D341Med (cell line): ENCODE measurements around the gene MYH10.
"Not testable (repeated sequence)": the region's sequence is repeated elsewhere in the genome, so short reads cannot be mapped to it uniquely, and the experiment has no call there.

Source experiments
- DNase-seq: peaks from one replicate; pipeline ENCODE4 v3.0.0; 2012; ENCODE audit warnings: low spot score

Gene MYH10

DNA sequence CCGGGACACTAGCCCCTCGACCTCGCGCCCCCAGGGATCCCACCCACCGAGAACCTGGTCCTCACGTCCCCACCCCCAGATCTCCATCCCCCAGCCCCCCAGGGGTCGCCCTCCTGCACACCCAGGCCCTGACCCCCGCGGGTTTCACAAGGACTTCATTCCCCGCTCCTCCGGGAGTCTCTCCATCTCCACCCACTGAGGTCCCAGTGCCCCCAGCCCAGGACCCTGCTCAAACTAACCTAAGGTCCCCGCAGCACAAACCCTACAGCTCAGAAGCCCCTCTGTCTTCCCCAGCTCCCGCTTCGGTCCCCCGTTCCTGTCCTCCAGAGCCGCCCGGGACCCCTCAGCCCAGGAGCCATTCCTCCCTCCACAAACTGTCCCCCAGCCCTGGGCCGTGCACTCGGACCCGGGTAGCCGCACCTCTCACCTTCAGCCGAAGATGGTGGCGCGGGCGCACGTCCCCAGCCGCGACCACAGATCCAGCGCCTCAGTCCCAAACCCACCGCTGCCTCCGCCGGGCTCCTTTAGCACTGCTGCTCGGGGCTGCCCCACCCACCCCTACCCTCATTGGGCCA is at the start of gene MYH10:
MYH10 (minus strand) TSS at position 499 of the 575 bp plus-strand sequence. CDS start 7,479 bp downstream, outside the sequence.
- DNase-seq, result no peak

- no peak for DNase-seq
Observed at GRCh38 chr17:8679126-8679525, 48.6 kb upstream of the MYH10 start.

DNA sequence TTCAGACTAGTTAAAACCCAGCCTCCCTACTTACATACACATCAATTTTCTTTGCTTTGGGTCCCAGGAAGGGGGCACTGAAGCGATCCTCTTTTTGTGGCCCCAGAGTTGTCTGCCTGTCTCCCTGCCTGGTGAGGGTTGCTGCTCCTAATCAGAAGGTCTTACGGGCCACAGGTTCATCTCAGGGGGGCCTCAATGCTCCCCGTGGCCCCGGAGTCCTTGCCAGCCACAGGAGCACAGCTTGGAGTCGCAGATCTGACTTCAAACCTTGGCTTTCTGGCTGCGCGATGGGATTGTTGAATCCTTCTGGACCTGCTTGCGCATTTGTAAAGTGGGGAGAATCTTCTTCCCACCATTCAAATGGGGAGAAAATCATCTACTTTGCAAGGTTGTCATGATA is 44.8 kb upstream of the MYH10 start:
- no peak for DNase-seq

- no peak for DNase-seq
Observed at GRCh38 chr17:8674344-8675305, 44.1 kb upstream of the MYH10 start.

DNA sequence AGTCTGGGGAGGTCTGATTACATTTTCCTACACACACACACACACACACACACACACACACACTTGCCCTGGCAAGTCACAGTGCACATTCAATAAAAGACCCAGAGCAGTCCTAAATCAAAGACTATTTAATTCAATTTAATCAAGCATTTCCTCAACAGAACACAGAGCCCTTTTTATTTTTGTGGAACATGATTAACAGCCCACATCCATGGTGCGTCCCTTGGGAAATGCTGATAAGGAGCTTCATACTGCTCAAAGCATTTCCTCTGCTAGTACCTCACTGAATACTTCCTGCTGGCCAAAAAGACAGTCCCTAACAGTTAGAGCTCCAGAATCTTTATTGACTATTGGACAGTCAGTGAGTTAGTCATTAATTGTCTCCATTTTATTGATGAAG is 43.1 kb upstream of the MYH10 start:
- DNase-seq, result no peak

- DNase-seq, result no peak
Observed at GRCh38 chr17:8672326-8672725, 41.8 kb upstream of the MYH10 start.

GRCh38 chr17:8670421-8670820 is 39.9 kb upstream of the MYH10 start:
- DNase-seq, result no peak

DNA sequence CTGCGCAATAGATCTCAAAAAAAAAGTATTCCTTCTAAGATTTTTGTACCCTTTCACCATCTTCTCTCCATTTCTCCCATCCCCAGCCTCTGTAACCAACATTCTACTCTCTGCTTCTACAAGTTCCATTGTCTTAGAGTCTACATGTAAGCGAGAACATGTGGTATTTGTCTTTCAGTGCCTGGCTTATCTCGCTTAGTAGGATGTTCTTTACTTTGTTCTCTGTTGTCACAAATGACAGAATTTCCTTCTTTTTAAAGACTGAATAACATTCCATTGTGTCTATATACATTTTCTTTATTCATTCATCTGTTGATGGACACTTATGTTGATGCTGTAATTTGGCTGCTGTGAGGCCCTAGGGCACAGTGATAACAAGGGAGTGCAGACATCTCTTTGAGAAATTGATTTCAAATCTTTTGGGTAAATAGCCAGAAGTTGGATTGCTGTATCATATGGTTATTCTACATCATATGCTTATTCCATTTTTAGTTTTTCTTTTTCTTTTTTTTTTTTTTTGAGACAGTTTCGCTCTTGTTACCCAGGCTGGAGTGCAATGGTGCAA is 37.7 kb upstream of the MYH10 start:
- no peak for DNase-seq

- DNase-seq, result no peak
Observed at GRCh38 chr17:8667421-8667820, 36.9 kb upstream of the MYH10 start.

- no peak for DNase-seq
Observed at GRCh38 chr17:8665684-8666083, 35.2 kb upstream of the MYH10 start.

GRCh38 chr17:8664456-8665126 is 34.1 kb upstream of the MYH10 start:
- no peak for DNase-seq

GRCh38 chr17:8662973-8663372 is 32.4 kb upstream of the MYH10 start:
- DNase-seq, result no peak

GRCh38 chr17:8662076-8662831 is 31.7 kb upstream of the MYH10 start:
- DNase-seq, result no peak

DNA sequence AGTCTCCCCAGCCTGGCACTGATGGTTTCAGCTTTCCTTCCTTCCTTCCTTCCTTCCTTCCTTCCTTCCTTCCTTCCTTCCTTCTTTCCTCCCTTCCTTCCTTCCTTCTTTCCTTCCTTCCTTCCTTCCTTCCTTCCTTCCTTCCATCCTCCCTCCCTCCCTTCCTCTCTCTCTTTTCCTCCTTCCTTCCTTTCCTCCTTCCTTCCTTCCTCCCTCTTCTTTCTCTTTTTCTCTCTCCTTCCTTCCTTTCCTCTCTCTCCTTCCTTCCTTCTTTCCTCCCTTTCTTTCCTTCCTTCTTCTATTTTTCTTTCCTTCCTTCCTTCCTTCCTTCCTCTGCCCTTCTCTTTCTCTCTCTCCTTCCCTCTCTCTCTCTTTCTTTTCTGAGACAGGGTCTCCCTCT is 30.2 kb upstream of the MYH10 start:
- not testable (repeated sequence) for DNase-seq

DNA sequence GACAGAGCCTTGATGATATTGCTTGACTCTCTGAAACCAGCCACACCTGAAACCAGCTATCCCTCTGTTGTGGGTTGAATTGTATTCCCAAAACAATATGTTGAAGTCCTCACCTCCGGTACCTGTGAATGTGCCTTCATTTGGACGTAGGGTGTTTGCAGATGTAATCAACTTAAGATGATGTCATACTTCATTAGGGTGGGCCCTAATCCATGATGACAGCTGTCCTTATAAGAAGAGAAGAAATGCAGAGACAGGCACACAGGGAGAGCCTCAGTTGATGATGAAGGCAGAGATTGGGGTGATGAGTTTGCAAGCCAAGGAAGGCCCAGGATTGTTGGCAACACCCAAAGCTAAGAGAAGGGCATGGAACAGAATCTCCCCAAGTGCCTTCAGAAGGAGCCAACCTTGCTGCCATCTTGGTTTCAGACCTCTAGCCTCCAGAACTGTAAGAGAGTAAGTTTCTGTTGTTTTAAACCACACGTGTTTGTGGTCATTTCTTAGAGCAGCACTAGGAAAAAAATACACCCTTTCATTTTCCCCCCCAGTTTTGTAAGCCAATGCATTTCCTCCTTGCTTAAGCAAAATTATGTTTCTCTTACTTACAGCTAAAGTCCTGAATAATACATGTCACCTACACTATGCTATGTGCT is 29.4 kb upstream of the MYH10 start:
- no peak for DNase-seq

- DNase-seq, result no peak
Observed at GRCh38 chr17:8658810-8659209, 28.3 kb upstream of the MYH10 start.

DNA sequence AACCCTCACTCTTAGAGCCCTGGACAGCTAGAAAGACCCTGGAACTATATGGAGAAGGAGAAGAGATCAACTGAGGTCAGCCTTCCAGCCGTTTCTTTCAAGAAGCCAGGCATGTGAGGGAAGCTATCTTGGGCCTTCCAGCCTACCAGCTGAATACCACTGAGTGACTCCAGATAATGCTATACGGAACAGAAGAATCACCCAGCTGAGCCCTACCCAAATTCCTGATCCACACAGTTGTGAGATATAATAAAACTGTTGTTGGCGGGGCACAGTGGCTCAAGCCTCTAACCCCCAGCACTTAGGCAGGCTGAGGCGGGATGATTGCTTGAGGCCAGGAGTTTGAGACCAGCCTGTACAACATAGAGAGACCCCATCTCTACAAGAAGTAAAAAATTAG is 26.2 kb upstream of the MYH10 start:
- DNase-seq, result no peak

DNA sequence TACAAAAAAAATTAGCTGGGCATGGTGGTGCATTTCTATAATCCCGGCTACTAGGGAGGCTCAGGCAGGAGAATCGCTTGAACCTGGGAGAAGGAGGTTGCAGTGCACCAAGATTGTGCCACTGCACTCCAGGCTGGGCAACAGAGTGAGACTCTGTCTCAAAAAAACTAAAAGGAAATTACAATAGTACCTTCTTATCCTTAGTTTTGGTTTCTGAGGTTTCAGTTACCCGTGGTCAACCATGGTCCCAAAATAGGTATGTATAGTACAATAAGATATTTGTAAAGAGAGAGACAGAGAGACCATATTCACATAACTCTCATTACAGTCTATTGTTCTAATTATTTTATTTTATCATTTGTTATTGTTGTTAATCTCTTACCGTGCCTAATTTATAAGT is 24.3 kb upstream of the MYH10 start:
- no peak for DNase-seq

GRCh38 chr17:8651013-8651412 is 20.5 kb upstream of the MYH10 start:
- no peak for DNase-seq

- DNase-seq, result no peak
Observed at GRCh38 chr17:8650119-8650499, 19.6 kb upstream of the MYH10 start.
